Fibroblast of the conjunctiva (primary cell): Measurements from ENCODE around the gene KCNN3.

ENCODE experiments used
- DNase-seq: peaks from one replicate; pipeline ENCODE4 v3.0.0-alpha.2; 2010; ENCODE audit warnings: low read depth

The KCNN3 gene

DNA sequence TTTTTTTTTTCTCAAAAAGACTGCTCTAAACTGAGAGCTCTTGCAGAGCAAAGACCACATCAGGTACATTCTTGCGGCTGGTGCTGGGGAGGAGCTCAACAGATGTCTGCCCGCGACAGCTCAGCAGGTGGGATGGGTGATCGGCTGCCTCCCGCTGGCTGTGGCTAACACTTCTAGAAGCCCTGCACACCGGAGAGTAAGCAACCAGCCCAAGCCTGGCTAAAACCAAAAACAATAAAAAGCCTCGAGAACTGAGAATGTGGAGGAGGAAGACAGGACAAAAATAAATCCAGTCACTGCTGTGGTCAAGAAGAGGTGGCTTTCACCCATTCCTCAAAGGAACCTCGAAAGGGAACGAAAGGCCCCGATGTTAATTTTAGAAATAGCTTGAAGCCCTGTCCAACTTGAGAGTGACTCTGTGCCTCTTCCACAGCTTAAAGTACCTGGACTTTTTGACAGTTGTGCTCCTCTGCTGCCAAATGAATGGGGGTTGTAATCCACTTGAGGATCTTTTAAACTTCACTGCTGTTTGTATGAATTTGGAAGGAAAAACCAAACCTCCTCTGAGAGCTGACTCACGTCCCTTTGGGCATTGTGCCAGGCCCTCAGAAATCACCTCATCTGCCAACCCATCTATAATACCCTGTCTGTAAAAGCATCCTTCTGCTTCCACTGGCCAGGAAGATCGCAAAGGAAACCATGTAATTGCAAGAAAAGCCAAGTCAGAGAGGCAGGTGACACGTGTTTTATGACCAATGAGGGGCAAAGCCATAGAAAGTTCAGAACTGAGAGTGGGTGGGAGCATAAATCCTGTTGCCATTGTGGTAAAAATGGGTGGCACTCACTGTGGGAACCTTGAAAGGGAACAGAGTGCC, 78.6 kb downstream of the KCNN3 start:
- DNase-seq = peak; percentile 22

DNA sequence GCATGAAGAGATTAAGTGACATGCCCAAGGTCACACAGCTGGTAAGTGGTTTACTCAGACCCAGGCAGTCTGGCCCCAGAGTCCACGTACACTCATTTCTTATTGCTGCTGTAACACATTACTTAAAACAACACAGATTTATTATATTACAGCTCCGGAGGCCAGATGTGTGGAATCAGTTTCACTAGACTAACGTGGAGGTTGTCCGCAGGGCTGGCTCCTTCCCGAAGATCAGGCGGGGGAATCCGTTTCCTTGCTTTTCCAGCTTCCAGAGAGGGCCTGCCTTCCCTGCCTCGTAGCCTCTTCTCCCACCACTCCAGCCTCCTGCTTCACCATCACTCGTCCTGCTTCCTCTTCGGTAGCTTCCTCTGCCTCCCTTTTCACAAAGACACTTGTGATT, 81.2 kb downstream of the KCNN3 start:
- no peak for DNase-seq

DNA sequence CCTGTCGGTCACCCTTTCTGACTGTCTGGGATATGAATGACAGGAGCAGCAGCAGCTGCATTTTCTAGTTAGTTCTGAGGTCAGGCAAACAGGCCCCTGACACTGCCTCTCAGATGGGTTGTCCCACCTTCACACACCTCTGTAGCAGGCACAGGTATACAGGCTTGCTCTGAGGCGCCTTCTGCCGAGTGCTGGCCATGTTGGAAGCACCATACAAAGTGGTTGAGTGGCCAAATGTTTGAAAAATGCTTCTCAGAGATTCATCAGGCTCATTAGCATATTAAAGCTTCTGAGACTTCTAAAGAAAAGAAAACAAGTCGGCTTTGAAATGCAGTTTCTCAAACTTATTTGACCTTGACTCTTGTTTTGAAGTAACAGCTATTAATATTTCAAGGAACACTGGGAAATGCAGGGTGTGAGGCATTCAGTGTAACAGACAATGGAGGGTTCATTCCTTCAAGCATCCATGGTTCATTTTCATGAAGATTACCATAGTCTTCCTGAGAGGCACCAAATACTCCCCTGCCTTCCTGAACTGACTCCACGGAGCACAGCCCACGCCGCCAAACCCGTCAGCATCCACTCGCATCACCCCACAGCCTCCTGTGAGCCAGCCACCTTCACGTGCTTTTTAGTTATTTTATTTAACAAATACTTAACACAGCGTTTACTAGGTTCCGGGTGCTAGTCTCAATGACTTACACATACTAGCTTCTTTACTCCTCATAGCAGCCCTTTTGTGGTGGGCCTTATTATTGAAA, 81.8 kb downstream of the KCNN3 start:
- DNase-seq = no peak

DNA sequence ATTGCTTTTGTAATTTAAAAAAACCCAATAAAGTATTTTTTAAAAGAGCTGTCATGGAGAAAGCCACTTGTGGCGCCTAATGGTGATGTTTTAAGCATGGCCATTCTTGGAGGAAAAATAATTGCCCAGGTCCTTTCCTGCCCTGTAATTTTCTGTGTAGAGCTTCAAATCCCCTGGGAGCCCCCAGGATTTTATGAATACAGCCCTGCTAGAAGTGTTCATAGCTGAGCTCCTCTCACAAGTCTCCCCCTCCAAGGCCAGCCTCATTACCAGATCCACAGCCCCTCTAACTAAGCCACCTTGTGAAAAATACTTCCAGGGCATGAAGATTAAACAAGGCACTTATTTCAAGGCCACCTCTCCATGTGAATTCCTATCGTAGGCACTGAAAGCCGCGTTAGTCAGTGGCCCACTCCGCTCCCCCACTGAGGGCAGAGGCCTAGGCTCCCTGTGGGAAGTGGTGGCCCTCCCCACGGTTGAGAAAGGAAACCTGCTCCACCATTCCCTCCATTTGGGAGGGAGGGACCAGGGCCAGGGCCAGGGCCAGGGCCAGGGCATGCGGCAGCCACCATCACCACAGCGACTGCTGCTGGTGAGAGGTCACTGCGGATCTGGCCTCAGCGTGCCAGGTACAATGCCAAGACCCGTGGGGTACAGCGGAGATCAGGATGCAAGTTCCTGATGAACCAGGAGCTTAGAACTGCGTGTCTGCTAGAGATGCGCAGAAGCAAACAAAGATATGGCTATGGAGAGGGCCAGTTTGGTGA, 83.1 kb downstream of the KCNN3 start:
- DNase-seq = no peak

DNA sequence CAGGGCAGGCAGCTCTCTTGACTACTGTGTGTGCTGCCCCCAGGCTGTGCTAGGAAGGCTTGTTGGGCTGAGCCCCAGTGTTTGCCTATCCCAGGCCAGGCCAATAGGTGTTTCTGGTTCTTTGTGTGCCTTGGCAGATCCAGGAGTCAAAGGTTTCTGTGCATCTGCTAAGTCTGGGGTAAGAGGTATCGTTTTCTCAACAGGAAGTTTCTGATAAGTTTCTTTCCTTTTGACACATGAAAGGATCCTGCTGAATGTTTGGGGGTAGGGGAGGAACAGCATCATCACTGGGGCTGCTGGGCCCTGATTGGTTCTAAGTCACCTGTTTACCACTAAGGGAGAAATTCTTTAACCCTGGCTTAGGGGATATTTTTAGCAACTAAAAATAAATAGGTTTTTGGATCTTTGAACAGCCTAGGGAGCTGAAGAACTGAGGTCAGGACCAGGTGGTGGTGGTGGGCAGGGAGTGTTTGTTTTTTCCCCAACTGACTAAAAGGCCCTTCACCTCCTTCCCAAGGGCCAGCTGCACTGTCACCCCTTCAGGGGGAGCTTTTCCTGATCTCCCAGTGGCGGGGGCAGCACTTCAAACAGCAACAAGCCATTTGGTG, 85.1 kb downstream of the KCNN3 start:
- no peak for DNase-seq

DNA sequence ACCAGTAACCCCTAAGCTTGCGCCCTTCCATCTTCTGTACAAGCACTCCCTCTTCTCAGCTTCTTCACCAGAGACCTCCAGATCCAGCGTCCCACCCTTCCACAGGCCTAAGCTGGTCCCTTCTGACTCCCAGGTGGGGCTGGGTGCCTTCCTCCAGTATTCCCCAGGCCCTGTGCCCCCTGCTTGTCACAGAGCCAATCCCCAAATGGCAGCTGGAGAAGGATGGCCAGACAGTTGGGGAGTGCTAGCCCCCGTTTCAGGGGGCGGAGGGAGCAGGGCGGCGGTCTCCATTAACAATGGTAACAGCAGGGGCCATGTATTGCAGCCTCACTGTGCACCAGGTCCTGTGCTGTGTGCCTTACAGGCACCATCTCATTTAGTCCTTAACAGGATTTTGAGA, 85.7 kb downstream of the KCNN3 start:
- no peak for DNase-seq

DNA sequence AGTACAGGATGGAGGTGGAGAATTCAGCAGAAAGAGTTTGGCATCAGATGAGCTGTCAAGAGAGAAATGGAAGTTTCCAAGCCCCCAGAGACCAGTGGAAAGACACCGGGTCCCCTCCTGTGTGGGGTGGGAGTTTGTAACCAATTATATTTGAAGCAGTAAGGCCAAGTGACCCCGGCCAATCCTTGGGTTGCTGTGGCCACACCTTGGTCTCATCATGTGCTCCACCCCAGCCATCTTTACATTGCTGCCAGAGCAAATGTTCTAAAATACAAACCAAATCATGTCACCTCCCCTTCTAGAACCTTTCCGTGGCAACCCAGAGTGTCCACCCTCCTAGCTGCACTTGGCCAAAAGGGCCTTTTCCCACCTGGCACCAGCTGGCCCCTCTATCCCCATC, 86.1 kb downstream of the KCNN3 start:
- no peak for DNase-seq

DNA sequence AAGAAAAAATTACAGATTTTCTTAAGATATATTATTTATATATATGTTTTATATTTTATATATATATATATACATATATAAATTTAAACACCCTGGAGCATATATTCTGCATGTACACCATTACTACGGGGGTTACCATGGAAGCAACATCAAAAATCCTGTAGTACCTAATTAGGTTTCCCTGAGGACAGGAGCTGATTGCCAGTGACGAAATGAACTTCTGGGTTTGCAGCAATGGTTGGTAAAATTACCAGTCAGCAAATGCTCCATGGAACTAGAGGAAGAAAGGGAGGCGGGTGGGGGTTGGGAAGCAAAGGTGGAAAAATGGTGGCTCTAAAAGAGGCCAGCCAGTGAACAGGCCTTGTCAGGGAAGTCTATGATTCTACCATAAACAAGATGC, 89.5 kb downstream of the KCNN3 start:
- DNase-seq = no peak

DNA sequence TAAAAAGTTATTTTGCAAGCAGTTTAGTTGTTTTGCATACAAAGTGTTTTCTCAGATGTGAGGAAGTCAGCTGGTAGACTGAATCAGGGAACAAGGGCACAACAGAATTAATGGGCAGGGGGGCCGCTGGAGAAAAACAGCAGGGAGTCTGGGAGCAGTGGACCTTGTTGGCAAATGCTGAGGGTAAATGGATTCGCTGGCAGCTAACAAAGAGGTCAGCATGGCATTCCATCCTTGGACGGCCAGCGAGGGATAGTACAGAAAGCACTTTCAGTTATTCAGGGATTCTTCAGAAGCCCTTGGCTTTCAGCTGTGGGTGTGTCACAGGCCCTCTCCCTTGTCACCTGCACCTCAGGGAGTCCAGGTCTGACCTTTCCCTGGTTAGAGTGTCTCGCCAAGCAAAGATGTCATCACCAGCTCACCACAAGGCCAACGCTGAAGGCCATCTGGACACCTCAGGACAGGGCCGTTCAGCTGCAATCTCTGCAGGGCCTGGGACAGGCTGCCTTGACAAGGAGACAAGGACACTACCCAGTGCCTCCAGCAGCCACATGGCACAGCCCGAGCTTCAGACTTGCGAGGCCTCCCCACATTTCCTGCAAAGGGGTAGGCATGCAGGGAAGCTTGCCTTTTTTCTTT, 90.4 kb downstream of the KCNN3 start:
- DNase-seq = no peak

DNA sequence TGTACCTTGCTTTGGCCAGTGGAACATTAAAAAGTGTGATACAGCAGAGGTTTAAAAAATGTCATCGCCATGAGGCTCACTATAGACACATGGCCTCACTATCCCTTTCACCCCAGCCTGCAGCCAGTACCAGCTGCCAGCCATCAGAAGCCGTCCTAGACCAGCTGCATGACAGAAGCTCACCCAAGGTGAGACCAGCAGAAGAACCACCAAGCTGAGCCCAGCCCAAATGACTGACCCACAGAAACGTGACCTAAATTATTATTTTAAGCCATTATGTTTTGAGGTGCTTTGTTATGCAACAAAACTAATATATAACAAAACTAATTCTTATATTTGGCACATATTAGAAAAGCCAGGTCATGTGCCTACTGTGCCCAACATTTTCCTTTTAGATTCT, 91.1 kb downstream of the KCNN3 start:
- DNase-seq = no peak

DNA sequence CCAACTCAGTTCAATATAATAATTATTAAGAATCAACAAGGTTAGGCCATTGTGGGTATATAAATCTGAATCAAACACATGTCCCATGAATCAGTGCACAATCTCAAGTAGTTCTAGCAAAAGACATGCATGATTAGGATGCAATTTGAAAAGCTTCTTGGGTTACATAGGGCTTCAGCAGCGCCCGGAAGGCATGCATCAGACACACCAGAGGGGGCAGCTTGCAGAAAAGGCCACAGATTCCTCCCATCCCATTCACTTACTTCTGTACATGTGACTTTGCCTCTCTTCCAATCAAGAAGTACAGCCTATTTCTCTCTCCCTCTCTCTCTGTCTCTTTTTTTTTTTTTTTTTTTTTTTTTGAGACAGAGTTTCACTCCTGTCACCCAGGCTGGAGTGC, 91.8 kb downstream of the KCNN3 start:
- DNase-seq = no peak

DNA sequence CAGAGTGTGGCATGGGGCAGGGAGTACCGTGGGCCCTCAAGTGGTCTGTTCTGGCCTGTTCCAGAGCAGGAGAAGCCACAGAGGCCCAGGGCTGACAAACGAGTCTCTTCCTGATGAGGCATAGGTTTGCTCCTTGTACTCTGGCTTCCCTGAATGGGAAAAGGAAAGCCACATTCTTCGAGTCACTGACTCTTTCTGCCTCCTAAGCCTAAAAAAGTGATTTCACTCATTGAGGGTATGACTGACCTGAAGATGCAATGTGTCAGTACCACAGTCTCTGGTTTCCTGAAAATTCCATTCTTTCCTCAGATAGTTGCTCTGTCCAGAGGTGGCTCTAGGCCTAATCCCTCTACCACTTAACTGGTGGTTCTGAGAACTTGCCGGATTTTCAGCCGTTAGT, 92.3 kb downstream of the KCNN3 start:
- no peak for DNase-seq

DNA sequence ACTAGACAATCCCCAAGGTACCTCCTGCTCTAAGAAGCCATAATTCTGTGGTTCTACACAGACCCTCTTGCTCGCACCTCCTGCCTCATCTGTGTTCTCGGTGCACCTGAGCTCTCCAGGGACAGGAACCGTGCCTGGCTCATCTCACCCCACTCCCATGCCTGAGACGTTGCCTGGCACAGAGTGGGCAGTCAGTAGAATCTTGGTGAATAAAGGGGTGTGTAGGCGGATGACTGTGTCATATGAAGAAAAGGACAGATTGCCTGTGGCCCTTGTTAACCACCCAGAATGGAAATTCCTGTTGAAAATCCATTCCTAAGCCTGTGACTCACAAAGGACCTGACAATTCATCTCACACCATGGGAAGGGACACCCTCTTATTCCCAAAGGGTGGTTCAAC, 92.9 kb downstream of the KCNN3 start:
- no peak for DNase-seq

DNA sequence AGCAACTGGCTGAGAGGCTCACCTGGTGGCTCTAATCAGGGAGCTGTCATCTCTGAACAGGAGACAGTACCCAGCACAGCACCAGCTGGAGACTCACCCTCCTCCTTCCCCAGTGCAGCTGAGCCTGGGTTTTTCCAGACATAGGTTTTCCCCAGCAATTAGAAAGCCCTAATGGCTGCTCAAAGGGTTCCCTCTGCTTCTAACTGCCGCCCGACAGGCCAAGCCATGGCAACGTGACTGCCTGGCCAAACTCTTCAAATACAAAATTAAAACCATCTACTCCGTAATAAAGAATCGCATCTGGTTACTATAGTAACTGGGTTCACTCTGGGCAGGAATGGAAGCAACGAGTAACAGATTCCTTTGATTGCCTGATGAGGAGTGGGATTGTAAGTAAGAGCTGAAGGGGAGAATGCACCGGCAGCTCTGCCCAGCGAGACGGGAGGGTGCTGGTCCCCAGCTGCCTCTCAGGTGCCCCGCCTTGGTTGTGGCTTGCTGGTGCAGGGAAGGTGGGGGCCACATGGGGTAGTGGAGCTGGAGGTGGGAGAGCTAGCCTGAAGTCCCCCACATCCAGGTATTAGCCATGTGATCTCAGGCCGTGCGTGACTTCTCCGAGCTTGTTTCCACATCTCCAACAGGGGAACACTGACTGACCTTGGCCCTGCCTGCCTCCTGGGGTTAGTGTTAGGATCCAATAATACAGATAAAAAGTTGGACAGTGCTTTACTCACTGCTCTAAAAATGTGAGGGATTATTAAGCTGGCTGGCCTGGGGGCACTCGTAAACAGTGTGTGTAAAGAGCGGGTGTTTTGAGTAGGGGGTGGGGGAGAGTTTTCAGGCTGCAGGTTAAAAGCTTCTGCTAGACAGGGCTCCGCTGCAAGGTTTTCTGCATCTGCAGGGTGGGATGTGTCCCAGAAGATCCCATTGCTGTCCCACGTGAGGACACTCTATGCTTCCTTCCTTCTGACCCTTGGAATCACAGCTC, 94.2 kb downstream of the KCNN3 start:
- DNase-seq = no peak

DNA sequence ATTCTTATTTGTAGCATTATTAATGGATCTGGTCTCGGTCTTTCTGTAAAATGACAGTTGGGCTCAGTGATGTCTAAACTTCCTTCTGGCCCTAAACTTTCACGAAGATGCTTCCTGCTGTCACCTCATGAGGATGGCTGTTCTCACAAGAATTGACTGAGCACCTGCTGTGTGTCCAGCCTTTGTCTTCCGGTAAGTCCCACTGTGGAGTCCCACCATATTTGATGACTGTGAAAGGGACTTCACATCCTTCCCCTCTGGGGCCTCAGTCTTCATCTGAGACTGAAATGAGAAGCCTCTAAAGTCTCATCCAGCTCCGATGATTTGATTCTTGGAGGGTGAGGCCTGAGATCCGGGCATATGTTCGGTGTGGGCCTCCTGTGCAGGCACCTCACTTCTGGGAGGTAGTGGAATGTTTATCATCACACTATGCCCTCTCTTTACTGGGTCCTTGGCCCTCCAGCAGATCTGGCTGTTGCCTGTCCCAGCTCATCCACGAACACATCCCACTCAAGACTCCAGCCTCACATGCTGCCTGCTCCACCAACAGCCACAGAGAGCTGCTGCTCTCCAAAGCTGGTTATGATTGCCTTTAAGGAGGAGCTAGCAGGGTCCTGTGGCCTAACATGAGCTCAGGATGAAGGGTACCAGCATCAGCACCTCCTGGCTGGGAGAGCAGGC, 95.8 kb downstream of the KCNN3 start:
- DNase-seq = no peak

DNA sequence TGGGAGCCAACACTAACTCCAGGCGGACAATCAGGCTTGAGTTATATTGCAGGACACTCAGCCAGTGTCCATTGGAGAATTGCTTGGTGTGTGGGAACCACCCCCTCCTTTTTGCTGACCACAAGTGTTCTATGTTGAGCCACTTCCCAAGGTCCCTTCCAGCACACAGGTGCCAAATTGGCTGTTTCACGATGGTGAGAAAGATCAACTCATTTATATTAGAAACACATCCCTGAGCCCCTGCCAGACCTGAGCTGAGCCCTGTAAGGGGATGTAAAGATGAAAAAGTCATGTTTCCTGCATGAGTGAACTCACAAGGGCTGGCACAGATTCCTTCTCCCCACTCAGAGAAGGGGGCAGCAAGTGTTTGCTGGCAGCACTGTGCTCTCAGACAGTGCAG, 96.5 kb downstream of the KCNN3 start:
- no peak for DNase-seq

DNA sequence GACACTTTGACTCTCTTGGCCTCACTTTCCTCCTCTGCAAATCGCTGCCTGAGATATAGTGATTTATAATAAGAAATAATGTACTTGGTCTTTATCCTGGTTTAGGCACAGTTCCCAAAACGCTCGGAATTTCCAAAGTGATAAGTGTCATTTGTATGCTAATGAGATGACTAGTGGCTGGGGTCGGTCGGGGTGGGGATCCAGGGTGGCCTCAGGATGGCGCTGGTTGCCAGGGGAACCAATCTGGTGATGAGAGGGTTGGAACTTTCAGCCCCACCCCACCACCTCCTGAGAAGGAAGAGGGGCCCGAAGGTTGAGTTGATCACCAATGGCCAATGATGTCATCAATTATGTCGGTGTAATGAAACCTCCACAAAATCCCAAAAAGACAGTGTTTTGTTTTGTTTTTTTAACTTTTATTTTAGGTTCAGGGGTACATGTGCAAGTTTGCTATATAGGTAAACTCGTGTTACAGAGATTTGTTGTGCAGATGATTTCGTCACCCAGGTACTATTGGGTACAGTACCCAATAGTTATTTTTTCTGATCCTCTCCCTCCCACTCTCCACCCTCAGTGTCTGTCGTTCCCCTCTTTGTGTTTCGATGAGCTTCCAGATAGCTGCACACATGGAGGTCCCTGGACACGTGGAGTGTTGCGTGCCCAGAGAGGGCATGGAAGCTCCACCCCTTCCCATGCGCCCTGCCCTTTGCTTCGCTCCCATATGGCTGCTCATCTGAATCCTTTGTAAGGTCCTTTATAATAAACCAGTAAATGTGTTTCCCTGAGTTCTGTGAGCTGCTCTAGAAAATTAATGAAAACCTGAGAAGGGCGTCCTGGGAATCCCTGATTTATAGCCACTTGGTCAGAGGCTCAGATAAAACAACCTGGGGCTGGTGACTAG, 97.2 kb downstream of the KCNN3 start:
- no peak for DNase-seq

DNA sequence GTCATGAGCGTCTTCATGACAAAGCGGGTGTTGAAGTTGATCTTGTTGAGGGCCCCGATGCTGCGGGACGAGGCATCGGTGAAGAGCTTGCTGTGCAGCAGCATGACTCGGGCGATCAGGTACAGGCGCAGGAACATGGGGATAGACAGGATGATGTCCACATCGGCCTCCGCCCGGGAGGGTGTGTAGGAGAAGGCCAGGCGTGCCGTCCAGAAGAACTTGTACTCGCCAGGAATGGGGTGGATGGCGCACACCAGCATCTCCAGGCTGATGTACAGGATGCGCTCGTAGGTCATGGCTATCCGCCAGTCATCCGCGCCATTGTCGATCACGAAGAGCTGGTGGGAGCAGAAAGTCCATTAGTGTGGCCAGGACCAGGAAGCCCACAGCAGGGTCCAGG, 98.0 kb downstream of the KCNN3 start:
- DNase-seq = no peak
